Heart left ventricle (tissue), 16 donors: ENCODE measurements around the gene RANBP17. TPM values are rescaled to one million over a fixed set of nuclear protein-coding genes. Genes with fewer than 3 reads are reported as not detected.

Experiments
- ATAC-seq, 4 donors: fragments of 200-7000 bp; cut with Tn5 transposase; one replicate each; pipeline ENCODE4 v1.9.1; 2020 to 2022; ENCODE audit warnings: moderate library complexity in 4 of 4, mild to moderate bottlenecking in 3 of 4, moderate number of reproducible peaks in 1 of 4
- DNase-seq, 5 donors: peaks; one replicate each; pipeline ENCODE4 v3.0.0-alpha.2; 2020
- H3K27ac ChIP-seq, 12 donors: fragments of 200-600 bp; sonication (generic) in 4 of 12; one replicate each; pipeline versions ENCODE4 v1.5.0 to v1.8.0; 2016 to 2022; ENCODE audit warnings: mild to moderate bottlenecking in 2 of 12
- H3K27me3 ChIP-seq, 9 donors: fragments of 200-600 bp; sonication (generic) in 2 of 9; one replicate each; pipeline versions ENCODE4 v1.5.1 to v1.8.0; 2016 to 2022; ENCODE audit warnings: mild to moderate bottlenecking in 3 of 9
- H3K36me3 ChIP-seq, 9 donors: fragments of 200-600 bp; sonication (generic) in 2 of 9; one replicate each; pipeline versions ENCODE4 v1.5.0 to v1.8.0; 2018 to 2022; ENCODE audit warnings: mild to moderate bottlenecking in 2 of 9
- H3K4me1 ChIP-seq, 12 donors: fragments of 200-600 bp; sonication (generic) in 4 of 12; one replicate each; pipeline versions ENCODE4 v1.5.0 to v1.8.0; 2016 to 2022; ENCODE audit warnings: mild to moderate bottlenecking in 3 of 12
- H3K4me3 ChIP-seq, 12 donors: fragments of 200-600 bp; sonication (generic) in 4 of 12; one replicate each; pipeline versions ENCODE4 v1.5.0 to v1.8.0; 2017 to 2022; ENCODE audit warnings: mild to moderate bottlenecking in 9 of 12, moderate library complexity in 4 of 12
- H3K9me3 ChIP-seq, 12 donors: fragments of 200-600 bp; sonication (generic) in 4 of 12; one replicate each; pipeline versions ENCODE4 v1.5.0 to v1.8.0; 2016 to 2022; ENCODE audit warnings: mild to moderate bottlenecking in 1 of 12
- POLR2A ChIP-seq, 2 donors: fragments of 450-650 bp; IDR thresholded peaks; one replicate each; pipeline ENCODE4 v1.6.1; 2017; ENCODE audit warnings: antibody characterized with exemption in 2 of 2, mild to moderate bottlenecking in 2 of 2, moderate library complexity in 2 of 2
- WGBS, 4 donors: extraction: QIAGEN DNeasy Blood & Tissue Kit in 2 of 4; methylation state at CpG; one replicate each; pipeline versions ENCODE4 v1.1.5 to v1.1.7; 2013 to 2018; 5-methylcytosine and 5-hydroxymethylcytosine counted together
- intact Hi-C, 10 donors: fragments of 100-400 bp; cut with DNase I; formaldehyde crosslinking; loops; one replicate each; pipeline versions ENCODE4 v1.11.1 to v1.14.2; 2022
- polyA plus RNA-seq, 2 donors: library from polyadenylated mRNA; stranded (reverse); fragments of 200-250 nt; gene quantifications; one replicate each; pipeline ENCODE4 v1.2.3, GENCODE V29; 2013
- total RNA-seq, 9 donors: library from RNA; depleted of rRNA in 2 of 9; stranded (reverse); fragments of >200 nt in 2 of 9; fragmentation: NEBNext Ultra II Directional in 3 of 9; extraction: Animal tissue kit (Norgen Biotek cat#: 25700) in 3 of 9; gene quantifications; one replicate each; pipeline versions ENCODE4 v1.1.0 to v1.2.4, GENCODE V29; 2016 to 2023
- TF ChIP-seq, protein P1 (sequence below), 12 donors: fragments of 200-600 bp; sonication (generic) in 4 of 12; IDR thresholded peaks; one replicate each; pipeline versions ENCODE4 v1.5.0 to v1.8.0; 2018 to 2022; ENCODE audit warnings: antibody characterized with exemption in 12 of 12, mild to moderate bottlenecking in 5 of 12
- donor health status: ischemic (EF 13 %, LVEDD 7.1; RV severe dilation, severe dysfunction).
- donor health status: healthy with polysubstance abuse.
- donor health status: DM: no; HTN: yes; CAD: no.
- donor health status: DM: no; HTN: no; CAD: no.
- donor health status: ischemic (EF 25% LVEDD 6.9; RV normal size, moderate dysfunction).
- donor health status: ischemic (EF 25% LVEDD 5.7; RV mildly dilated, moderate dysfunction).
- donor health status: healthy.
- donor health status: DM: yes; HTN: yes; CAD: no.
- donor health status: ischemic (EF 35%, LVEDD 5.7; RV mildly dilated, moderate dysfunction).
- donor health status: nonischemic (EF 11% LVEDD 7.7; RV severe dilation, severe dysfunction).
- donor health status: DM: yes; HTN: yes; CAD: no.
- donor health status: PGD.
- donor health status: ischemic (EF 29% LVEDD 5.4; RV normal size, mild dysfunction).
- donor health status: nonischemic (EF 23%, LVEDD 6.1; RV moderate dilation, normal function).

The RANBP17 gene
- total and polyA plus RNA-seq, 11 donors = 0.65 to 11.5 (median 3.7) TPM

GRCh38 chr5:171207256-171207847, 345.5 kb downstream of the RANBP17 start:
- TF ChIP-seq POLR2A (IDR thresholded peaks at IDR 0.05) = no peak
- TF ChIP-seq, protein P1, sequence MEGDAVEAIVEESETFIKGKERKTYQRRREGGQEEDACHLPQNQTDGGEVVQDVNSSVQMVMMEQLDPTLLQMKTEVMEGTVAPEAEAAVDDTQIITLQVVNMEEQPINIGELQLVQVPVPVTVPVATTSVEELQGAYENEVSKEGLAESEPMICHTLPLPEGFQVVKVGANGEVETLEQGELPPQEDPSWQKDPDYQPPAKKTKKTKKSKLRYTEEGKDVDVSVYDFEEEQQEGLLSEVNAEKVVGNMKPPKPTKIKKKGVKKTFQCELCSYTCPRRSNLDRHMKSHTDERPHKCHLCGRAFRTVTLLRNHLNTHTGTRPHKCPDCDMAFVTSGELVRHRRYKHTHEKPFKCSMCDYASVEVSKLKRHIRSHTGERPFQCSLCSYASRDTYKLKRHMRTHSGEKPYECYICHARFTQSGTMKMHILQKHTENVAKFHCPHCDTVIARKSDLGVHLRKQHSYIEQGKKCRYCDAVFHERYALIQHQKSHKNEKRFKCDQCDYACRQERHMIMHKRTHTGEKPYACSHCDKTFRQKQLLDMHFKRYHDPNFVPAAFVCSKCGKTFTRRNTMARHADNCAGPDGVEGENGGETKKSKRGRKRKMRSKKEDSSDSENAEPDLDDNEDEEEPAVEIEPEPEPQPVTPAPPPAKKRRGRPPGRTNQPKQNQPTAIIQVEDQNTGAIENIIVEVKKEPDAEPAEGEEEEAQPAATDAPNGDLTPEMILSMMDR (IDR thresholded peaks at IDR 0.05) = peak; percentile 24 to 69 (median 50)
- Histone ChIP-seq H3K9me3 (no peaks in the 10 kb centered on the region), H3K4me3 (no peak overlapping the region), H3K36me3 (no peaks in the 10 kb centered on the region), H3K27ac (no peak overlapping the region), H3K27me3 (no peaks in the 10 kb centered on the region), H3K4me1 (peaks cover 0 to 4% (median 0%) of the 10 kb centered on the region in 12 donors)
- ATAC-seq (no peak), DNase-seq (peak in 1 of 5 donors; percentile 7)
- intact Hi-C loops = loop anchor here (1.0 to 5.0 kb wide), 3 partner anchors 129 to 130 kb away; no protein-coding TSS in a partner anchor
- 32 to 40% (median 35%) methylated on average over 6 of the region's 6 CpGs for WGBS, 4 donors

GRCh38 chr5:171221916-171222315, 360.1 kb downstream of the RANBP17 start:
- H3K36me3 ChIP-seq = no peaks in the 10 kb centered on the region
- peaks cover 0 to 7% (median 0%) of the 10 kb centered on the region in 12 donors for H3K4me1 ChIP-seq
- intact Hi-C loops = no loop called here
- TF ChIP-seq POLR2A (IDR thresholded peaks at IDR 0.05) = no peak
- TF ChIP-seq, protein P1 (IDR thresholded peaks at IDR 0.05) = no peak
- H3K9me3 ChIP-seq = no peaks in the 10 kb centered on the region
- no peak for ATAC-seq
- WGBS, 4 donors = 93 to 98% (median 96%) methylated on average over 2 of the region's 2 CpGs
- H3K27ac ChIP-seq = no peak overlapping the region
- peaks cover 0 to 3% (median 0%) of the 10 kb centered on the region in 9 donors for H3K27me3 ChIP-seq
- H3K4me3 ChIP-seq = no peak overlapping the region
- no peak for DNase-seq

DNA sequence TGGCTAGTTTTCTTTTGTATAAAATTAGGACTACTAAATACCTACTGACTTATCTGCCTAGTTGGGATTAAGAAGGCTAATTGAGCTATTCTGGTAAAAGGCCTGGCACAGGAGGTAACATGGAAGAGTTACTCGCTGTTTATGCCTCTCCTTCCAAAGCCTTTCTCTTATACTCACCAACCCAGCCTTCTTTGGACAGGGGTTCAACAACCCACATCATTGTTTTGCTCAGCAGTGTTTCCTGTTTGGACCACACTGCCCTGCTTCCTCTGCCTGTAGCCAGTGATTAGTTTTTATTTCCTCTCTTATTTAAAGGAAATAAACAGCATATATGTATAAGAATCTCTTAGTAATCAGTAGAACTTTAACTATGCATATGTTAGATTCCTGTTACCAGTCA, 362.1 kb downstream of the RANBP17 start:
- no peak overlapping the region for H3K4me3 ChIP-seq
- peaks cover 0 to 7% (median 0%) of the 10 kb centered on the region in 12 donors for H3K4me1 ChIP-seq
- no peak for ATAC-seq
- intact Hi-C loops = no loop called here
- TF ChIP-seq, protein P1 (IDR thresholded peaks at IDR 0.05) = no peak
- TF ChIP-seq POLR2A (IDR thresholded peaks at IDR 0.05) = no peak
- peaks cover 0 to 3% (median 0%) of the 10 kb centered on the region in 9 donors for H3K27me3 ChIP-seq
- no peak for DNase-seq
- no peaks in the 10 kb centered on the region for H3K9me3 ChIP-seq
- H3K36me3 ChIP-seq = no peaks in the 10 kb centered on the region
- H3K27ac ChIP-seq = no peak overlapping the region
- 64 to 81% (median 69%) methylated on average over 1 of the region's 1 CpG for WGBS, 4 donors

GRCh38 chr5:171226096-171226754, 364.4 kb downstream of the RANBP17 start:
- Histone ChIP-seq H3K36me3 (no peaks in the 10 kb centered on the region), H3K4me3 (no peak overlapping the region), H3K27me3 (peaks cover 0 to 3% (median 0%) of the 10 kb centered on the region in 9 donors), H3K9me3 (no peaks in the 10 kb centered on the region), H3K4me1 (peaks cover 0 to 7% (median 0%) of the 10 kb centered on the region in 12 donors), H3K27ac (no peak overlapping the region)
- DNase-seq (no peak), ATAC-seq (no peak)
- WGBS, 4 donors = 95 to 97% (median 95%) methylated on average over 5 of the region's 5 CpGs
- intact Hi-C loops = no loop called here
- TF ChIP-seq, protein P1 (IDR thresholded peaks at IDR 0.05) = no peak
- no peak for TF ChIP-seq POLR2A (IDR thresholded peaks at IDR 0.05)
